IPS-15b (cell line): Measurements from ENCODE around the gene RNF44.

Source experiments
- H3K27me3 ChIP-seq: one replicate; pipeline ENCODE4 v1.6.1; 2013; ENCODE audit warnings: low read length; ENCODE audit not compliant: control insufficient read depth, insufficient read depth
- H3K36me3 ChIP-seq: one replicate; pipeline ENCODE4 v1.6.1; 2013; ENCODE audit warnings: low read length; ENCODE audit not compliant: control insufficient read depth, insufficient read depth
- H3K4me1 ChIP-seq: one replicate; pipeline ENCODE4 v1.6.1; 2013; ENCODE audit warnings: mild to moderate bottlenecking, low read length; ENCODE audit not compliant: control insufficient read depth, insufficient read depth
- H3K4me3 ChIP-seq: one replicate; pipeline ENCODE4 v1.5.1; 2013; ENCODE audit warnings: low read depth, low read length
- H3K9ac ChIP-seq: one replicate; pipeline ENCODE4 v1.6.1; 2013; ENCODE audit warnings: low read depth, mild to moderate bottlenecking, low read length
- H3K9me3 ChIP-seq: one replicate; pipeline ENCODE4 v1.6.1; 2013; ENCODE audit warnings: mild to moderate bottlenecking, low read length; ENCODE audit not compliant: control insufficient read depth, insufficient read depth

The RNF44 gene

GRCh38 chr5:176549871-176550270, 12.7 kb upstream of the RNF44 start:
- H3K27me3 ChIP-seq = no peaks in the 10 kb centered on the region
- H3K4me3 ChIP-seq = no peak overlapping the region
- H3K9ac ChIP-seq = no peak overlapping the region
- H3K36me3 ChIP-seq = no peaks in the 10 kb centered on the region
- peaks cover 2% of the 10 kb centered on the region for H3K4me1 ChIP-seq
- no peaks in the 10 kb centered on the region for H3K9me3 ChIP-seq

DNA sequence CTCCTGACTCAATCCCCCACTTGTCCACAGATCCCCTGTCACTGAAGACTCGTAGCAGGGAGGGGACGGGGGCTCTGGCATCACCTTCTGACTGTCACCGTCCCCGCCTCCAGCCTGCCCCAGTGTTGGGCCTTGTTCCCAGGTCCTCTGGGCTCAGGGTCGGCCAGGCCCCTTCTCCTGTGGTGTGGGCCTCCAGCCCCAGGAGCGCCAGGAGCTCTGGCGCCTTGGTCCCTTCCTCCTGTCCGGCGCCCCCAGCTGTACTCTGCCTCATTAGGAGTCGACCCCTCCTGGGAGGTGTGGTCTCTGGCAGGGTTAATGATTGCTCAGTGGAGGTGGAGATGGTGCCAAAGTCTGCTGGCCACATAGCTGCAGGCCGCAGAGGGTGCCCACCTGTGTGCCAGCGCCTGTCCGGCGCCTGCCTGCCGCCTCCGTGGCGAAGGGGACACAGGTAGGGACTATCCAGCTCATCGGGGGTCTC, 11.8 kb upstream of the RNF44 start, which contains the start of gene CDHR2:
Gene CDHR2 (plus strand): TSS at position 376 of the 478 bp plus-strand sequence. CDS start 16,011 bp downstream, outside the sequence.
- Histone ChIP-seq H3K36me3 (no peaks in the 10 kb centered on the region), H3K9ac (no peak within 1 kb of the TSS), H3K4me1 (peaks cover 2% of the 10 kb centered on the region), H3K27me3 (no peaks in the 10 kb centered on the region), H3K4me3 (no peak within 1 kb of the TSS), H3K9me3 (no peaks in the 10 kb centered on the region)

DNA sequence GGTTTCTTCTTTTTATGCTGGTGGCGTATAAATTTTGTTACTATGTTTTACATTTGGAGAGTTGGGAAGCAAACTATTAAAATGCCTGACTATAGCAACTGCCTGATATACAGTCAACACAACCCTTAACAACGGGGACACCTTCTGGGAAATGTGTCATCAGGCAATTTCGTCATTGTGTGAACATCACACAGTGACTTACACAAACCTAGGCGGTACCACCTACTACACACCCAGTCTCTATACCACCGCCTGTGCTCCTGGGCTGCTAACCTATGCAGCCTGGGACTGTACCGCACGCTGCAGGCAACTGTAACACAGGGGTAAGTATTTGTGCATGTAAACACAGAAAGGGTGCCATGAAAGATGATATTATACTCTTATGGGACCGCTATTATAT, 10.6 kb upstream of the RNF44 start:
- Histone ChIP-seq H3K36me3 (no peaks in the 10 kb centered on the region), H3K9ac (no peak overlapping the region), H3K27me3 (no peaks in the 10 kb centered on the region), H3K4me1 (no peaks in the 10 kb centered on the region), H3K9me3 (no peaks in the 10 kb centered on the region), H3K4me3 (no peak overlapping the region)

GRCh38 chr5:176545737-176546509, 8.7 kb upstream of the RNF44 start:
- Histone ChIP-seq H3K27me3 (no peaks in the 10 kb centered on the region), H3K4me1 (peaks cover 13% of the 10 kb centered on the region), H3K9me3 (no peaks in the 10 kb centered on the region), H3K9ac (no peak overlapping the region), H3K4me3 (no peak overlapping the region), H3K36me3 (no peaks in the 10 kb centered on the region)

DNA sequence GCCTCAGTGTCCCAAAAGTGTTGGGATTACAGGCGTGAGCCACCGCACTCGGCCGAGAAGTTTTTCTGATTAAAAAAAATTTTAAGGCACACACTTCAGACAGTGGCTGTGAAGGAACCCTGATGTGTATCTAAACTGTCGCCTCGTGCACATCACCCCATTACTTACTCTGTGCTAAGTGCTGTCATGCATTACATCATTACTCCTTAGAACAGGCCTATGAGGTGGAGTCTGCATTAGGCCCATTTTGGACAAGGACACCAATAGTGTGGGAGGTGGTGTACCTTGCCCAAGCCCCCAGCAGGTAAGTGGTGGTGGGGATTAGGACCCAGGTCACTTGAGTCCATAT, 8.2 kb upstream of the RNF44 start:
- Histone ChIP-seq H3K4me3 (no peak overlapping the region), H3K27me3 (no peaks in the 10 kb centered on the region), H3K36me3 (no peaks in the 10 kb centered on the region), H3K9me3 (no peaks in the 10 kb centered on the region), H3K4me1 (peaks cover 17% of the 10 kb centered on the region), H3K9ac (no peak overlapping the region)

DNA sequence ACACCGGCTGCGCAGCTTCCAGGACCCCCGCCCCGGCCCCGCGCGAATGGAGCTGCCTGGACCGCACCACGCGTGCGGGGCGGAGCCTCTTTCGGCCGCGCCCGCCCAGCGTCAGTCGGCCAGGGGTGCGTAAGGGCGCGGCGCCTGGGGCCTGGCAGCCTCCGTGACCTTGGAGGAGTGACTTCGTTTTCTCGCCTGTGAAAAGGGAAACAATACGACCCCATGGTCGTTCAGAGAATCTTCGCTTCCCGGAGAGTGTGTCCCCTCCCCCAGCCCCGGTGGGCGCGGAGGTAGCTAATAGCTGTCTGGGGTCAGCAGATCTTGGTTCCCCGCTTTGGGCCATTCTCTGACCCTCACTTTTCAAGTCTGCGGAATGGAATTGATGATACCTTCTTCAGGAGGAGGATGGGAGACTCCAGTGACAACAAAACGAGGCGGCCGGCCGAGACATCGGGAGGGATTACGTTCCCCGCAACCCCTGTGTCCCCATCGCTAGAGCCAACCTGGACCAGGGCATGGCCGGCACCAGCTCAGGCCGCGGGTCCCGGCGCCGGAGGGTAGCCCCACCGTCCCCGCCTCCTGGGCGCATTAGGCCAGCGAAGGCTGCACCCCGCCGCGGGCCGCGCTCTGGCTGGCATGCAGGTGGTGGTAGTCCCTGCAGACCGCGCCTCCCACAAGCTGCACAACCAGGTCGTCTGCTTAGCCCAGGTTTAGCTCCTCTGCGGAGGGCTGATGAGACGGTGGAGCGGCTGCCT, 6.4 kb upstream of the RNF44 start:
- Histone ChIP-seq H3K9me3 (no peaks in the 10 kb centered on the region), H3K27me3 (no peaks in the 10 kb centered on the region), H3K36me3 (no peaks in the 10 kb centered on the region), H3K4me1 (peaks cover 17% of the 10 kb centered on the region), H3K9ac (peak overlapping the region; percentile 19), H3K4me3 (peak overlapping the region; percentile 66)

DNA sequence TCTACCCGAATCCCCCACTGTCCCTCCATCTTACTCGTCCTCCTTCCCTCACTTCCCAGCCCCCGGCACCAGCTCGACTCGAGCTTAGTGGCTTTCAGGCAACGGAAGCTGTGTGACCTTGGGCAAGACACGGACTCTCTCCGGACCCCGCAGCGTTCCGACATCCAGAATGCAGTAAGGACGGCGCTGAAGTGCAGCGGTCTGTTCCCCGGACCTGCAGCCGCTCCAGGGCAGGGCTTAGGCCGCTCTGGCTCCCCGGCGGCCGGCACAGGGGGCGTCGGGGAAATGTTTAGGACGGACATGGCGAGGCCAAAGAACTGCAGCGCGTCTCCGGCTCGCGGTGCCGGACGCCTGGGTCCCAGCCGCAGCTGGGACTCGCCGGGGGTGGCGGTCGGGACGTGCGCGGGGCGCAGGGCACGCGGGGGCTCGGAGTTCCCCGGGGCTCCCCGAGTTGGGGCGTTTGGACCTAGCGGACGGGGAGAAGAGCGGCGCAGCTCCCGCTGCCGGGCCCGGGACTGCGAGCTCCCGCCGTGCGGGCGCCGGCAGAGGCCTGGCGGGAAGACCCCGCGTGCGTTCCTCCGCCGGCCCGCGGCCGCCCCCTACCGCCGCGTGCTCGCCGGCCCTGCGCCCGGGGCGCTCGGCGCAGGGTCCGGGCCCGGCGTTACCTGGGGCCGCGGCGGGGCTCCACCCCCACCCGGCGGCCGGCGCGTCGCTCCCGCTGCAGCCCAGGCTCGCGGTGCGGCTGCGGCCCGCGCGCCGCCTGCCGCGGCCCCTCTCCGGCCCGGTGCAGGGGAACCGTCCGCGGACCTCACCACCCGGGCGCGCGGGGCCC, 5.6 kb upstream of the RNF44 start:
- Histone ChIP-seq H3K9me3 (no peaks in the 10 kb centered on the region), H3K4me3 (peak overlapping the region; percentile 84), H3K36me3 (no peaks in the 10 kb centered on the region), H3K4me1 (peaks cover 17% of the 10 kb centered on the region), H3K9ac (peak overlapping the region; percentile 19), H3K27me3 (no peaks in the 10 kb centered on the region)

DNA sequence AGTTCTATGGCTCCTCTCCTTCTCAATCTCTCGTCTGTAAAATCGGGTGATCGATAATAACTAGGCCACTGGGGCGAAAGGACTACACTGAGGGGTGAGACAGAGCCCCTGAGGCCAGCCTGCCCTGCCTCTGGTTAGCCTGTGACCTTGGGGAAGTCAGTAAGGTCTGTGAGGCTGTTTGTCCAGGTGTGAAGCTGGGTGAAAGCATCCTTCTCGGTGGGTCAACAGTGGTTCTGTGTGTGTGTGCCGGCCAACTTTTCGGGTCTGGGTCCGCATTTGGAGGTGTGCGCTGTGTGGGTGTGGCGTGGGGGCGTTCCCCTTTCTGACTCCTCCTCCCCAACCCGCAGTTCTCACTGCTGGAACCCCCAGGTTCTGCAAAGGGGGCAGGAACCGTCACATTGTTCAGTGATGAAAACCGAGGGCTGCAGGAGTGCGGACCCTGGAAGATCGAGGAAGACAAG, 5.0 kb upstream of the RNF44 start:
- Histone ChIP-seq H3K4me1 (peaks cover 17% of the 10 kb centered on the region), H3K9me3 (no peaks in the 10 kb centered on the region), H3K9ac (peak overlapping the region; percentile 19), H3K4me3 (peak overlapping the region; percentile 84), H3K27me3 (no peaks in the 10 kb centered on the region), H3K36me3 (no peaks in the 10 kb centered on the region)

- H3K9me3 ChIP-seq = no peaks in the 10 kb centered on the region
- H3K36me3 ChIP-seq = no peaks in the 10 kb centered on the region
- H3K4me3 ChIP-seq = peak overlapping the region; percentile 84
- H3K4me1 ChIP-seq = peaks cover 17% of the 10 kb centered on the region
- H3K9ac ChIP-seq = peak overlapping the region; percentile 32
- H3K27me3 ChIP-seq = no peaks in the 10 kb centered on the region
Observed at GRCh38 chr5:176541338-176542134, 4.3 kb upstream of the RNF44 start.

DNA sequence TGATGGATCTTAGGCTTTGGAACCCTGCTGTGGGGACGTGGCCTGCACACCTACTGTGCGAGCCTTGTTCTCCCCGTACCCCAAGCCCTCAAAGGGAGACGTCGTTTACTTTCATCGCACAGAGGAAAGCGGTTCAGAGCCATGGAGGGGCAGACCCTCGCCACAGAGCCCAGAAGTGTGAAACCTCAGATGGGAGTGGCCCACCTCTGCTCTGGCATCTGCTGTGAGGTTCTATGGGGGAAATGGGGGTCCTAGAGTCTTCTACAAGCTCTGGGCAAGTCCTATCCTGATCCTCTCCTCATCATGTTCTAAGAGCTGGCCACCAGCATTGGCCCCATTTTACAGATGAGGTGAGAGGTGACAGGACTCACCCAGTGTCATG, 3.7 kb upstream of the RNF44 start:
- Histone ChIP-seq H3K27me3 (no peaks in the 10 kb centered on the region), H3K4me1 (peaks cover 17% of the 10 kb centered on the region), H3K9ac (peak overlapping the region; percentile 32), H3K36me3 (no peaks in the 10 kb centered on the region), H3K9me3 (no peaks in the 10 kb centered on the region), H3K4me3 (peak overlapping the region; percentile 84)

DNA sequence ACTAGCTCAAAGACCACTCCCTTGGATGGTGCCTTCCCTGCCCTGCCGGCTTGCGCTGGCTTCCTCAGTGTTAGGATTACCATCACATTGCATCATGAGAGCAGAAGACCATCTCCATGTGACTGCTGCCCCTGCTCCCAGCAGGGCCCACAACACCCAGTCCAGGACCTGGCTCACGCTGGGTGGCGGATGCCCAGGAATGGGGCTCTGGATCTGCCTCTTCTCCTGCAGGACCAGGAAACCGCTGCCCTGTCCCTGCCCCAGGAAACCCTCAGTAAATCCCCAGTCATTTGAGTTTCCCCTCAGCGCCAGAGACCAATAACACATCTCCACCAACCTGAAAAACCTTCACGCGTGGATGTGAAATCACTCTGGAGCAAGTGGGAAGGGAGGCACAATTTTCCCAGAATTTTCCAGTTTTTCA, 3.3 kb upstream of the RNF44 start:
- Histone ChIP-seq H3K4me1 (peaks cover 17% of the 10 kb centered on the region), H3K36me3 (no peaks in the 10 kb centered on the region), H3K4me3 (no peak overlapping the region), H3K9ac (no peak overlapping the region), H3K9me3 (no peaks in the 10 kb centered on the region), H3K27me3 (no peaks in the 10 kb centered on the region)
